Mucosa of descending colon (tissue), 3 donors: ENCODE data around the gene RXFP2. TPM values are rescaled to one million over a fixed set of nuclear protein-coding genes. Genes with fewer than 3 reads are reported as not detected.
A peak's percentile ranks its signal among the peaks of the same experiment; 100 is the strongest.

Experiments
- ATAC-seq: fragments of 200-7000 bp; cut with Tn5 transposase; one replicate; pipeline ENCODE4 v1.9.1; 2020; ENCODE audit warnings: mild to moderate bottlenecking, moderate library complexity
- DNase-seq, 3 donors: peaks; one replicate each; pipeline ENCODE4 v3.0.0-alpha.2; 2020
- H3K36me3 ChIP-seq: fragments of 200-600 bp; one replicate; pipeline ENCODE4 v1.8.0; 2021; ENCODE audit warnings: low read depth, mild to moderate bottlenecking
- H3K4me1 ChIP-seq: fragments of 200-600 bp; one replicate; pipeline ENCODE4 v1.8.0; 2021; ENCODE audit warnings: low read depth, mild to moderate bottlenecking
- H3K4me3 ChIP-seq: fragments of 200-600 bp; one replicate; pipeline ENCODE4 v1.8.0; 2021; ENCODE audit warnings: mild to moderate bottlenecking
- H3K9me3 ChIP-seq: fragments of 200-600 bp; one replicate; pipeline ENCODE4 v1.8.0; 2021; ENCODE audit warnings: mild to moderate bottlenecking
- CTCF ChIP-seq: fragments of 200-600 bp; IDR thresholded peaks from one replicate; pipeline ENCODE4 v1.8.0; 2022; ENCODE audit warnings: antibody characterized with exemption, mild to moderate bottlenecking
- intact Hi-C, 2 donors: fragments of 100-400 bp; cut with DNase I in 1 of 2; cut with micrococcal nuclease in 1 of 2; formaldehyde crosslinking; loops; one replicate each; pipeline versions ENCODE4 v1.11.0 to v1.11.1; 2022; cut with DNase I, micrococcal nuclease
- total RNA-seq, 3 donors: library from RNA; stranded (reverse); fragmentation: NEBNext Ultra II Directional in 2 of 3; extraction: Animal tissue kit (Norgen Biotek cat#: 25700) in 2 of 3; gene quantifications; one replicate each; pipeline versions ENCODE4 v1.2.1 to v1.2.4, GENCODE V29; 2021 to 2023
- donor health status: DM: no; HTN: no; CAD: no; lungs with moderate emphysema.
- donor health status: DM: no; HTN: no; CAD: no.
- donor health status: DM: no; HTN: yes; CAD: no.

Gene RXFP2
- total RNA-seq, 3 donors from 2014 or later = not detected

GRCh38 chr13:31742097-31742734, 2.9 kb downstream of the RXFP2 start:
- no peaks in the 10 kb centered on the region for H3K4me1 ChIP-seq
- intact Hi-C loops = loop anchor here (5.0 to 10.0 kb wide), 2 partner anchors 307 to 315 kb away; no protein-coding TSS in a partner anchor
- ATAC-seq = peak; percentile 78

GRCh38 chr13:31747291-31747690, 8.0 kb downstream of the RXFP2 start:
- Histone ChIP-seq H3K9me3 (no peaks in the 10 kb centered on the region), H3K36me3 (no peaks in the 10 kb centered on the region), H3K4me3 (no peak overlapping the region), H3K4me1 (no peaks in the 10 kb centered on the region)
- DNase-seq (no peak), ATAC-seq (no peak)
- TF ChIP-seq CTCF = no peak
- intact Hi-C loops = loop anchor here in 1 of 2 donors (10.0 kb wide), 1 partner anchor 312 kb away; no protein-coding TSS in a partner anchor

More at GRCh38 chr13:31742097-31742734, 2.9 kb downstream of the RXFP2 start:
- peak in 2 of 3 donors; percentile 45 to 73 for DNase-seq
- peak; percentile 90 for TF ChIP-seq CTCF
- H3K9me3 ChIP-seq = no peaks in the 10 kb centered on the region
- H3K36me3 ChIP-seq = no peaks in the 10 kb centered on the region
- no peak overlapping the region for H3K4me3 ChIP-seq

GRCh38 chr13:31747966-31748365, 8.6 kb downstream of the RXFP2 start:
- Histone ChIP-seq H3K4me1 (no peaks in the 10 kb centered on the region), H3K9me3 (no peaks in the 10 kb centered on the region), H3K36me3 (no peaks in the 10 kb centered on the region), H3K4me3 (no peak overlapping the region)
- DNase-seq (no peak), ATAC-seq (no peak)
- no peak for TF ChIP-seq CTCF
- intact Hi-C loops = loop anchor here in 1 of 2 donors (10.0 kb wide), 1 partner anchor 313 kb away; no protein-coding TSS in a partner anchor

GRCh38 chr13:31749929-31750328, 10.6 kb downstream of the RXFP2 start:
- intact Hi-C loops = loop anchor here in 1 of 2 donors (10.0 kb wide), 1 partner anchor 315 kb away; no protein-coding TSS in a partner anchor
- DNase-seq (no peak), ATAC-seq (no peak)
- no peak for TF ChIP-seq CTCF
- Histone ChIP-seq H3K36me3 (no peaks in the 10 kb centered on the region), H3K4me1 (no peaks in the 10 kb centered on the region), H3K4me3 (no peak overlapping the region), H3K9me3 (no peaks in the 10 kb centered on the region)

GRCh38 chr13:31755211-31755610, 15.9 kb downstream of the RXFP2 start:
- H3K36me3 ChIP-seq = no peaks in the 10 kb centered on the region
- ATAC-seq = no peak
- H3K4me1 ChIP-seq = no peaks in the 10 kb centered on the region
- intact Hi-C loops = no loop called here
- no peak overlapping the region for H3K4me3 ChIP-seq
- TF ChIP-seq CTCF = no peak
- H3K9me3 ChIP-seq = no peaks in the 10 kb centered on the region
- no peak for DNase-seq
